Epidermal melanocyte (primary cell): ENCODE measurements around the gene PRRX2.
A peak's percentile ranks its signal among the peaks of the same experiment; 100 is the strongest.

ENCODE experiments used
- DNase-seq: peaks from one replicate; pipeline ENCODE4 v3.0.0; 2011; ENCODE audit warnings: low spot score; ENCODE audit not compliant: insufficient read length

Gene PRRX2

DNA sequence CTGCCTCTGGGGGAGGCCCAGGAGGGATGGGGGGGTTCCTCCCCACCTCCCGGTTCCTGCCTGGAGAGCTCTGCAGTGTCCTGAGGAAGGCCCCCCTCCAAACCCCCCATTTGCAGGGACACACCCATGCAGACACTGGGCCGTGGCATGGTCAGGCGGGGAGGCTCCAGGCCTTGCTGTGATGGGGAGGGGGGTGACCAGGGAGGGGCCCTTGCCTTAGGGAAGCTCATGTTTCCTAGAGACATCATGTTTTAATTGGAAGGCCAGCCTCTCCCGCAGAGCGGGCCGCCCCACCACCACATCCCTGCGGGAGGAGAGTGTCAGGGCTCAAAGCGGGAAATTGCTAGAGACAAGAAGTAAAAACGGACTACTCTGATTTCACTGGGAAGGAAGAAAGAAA lies 12.0 kb downstream of the PRRX2 start:
- DNase-seq, result no peak

GRCh38 chr9:129678844-129679243 lies 13.4 kb downstream of the PRRX2 start:
- no peak for DNase-seq

DNA sequence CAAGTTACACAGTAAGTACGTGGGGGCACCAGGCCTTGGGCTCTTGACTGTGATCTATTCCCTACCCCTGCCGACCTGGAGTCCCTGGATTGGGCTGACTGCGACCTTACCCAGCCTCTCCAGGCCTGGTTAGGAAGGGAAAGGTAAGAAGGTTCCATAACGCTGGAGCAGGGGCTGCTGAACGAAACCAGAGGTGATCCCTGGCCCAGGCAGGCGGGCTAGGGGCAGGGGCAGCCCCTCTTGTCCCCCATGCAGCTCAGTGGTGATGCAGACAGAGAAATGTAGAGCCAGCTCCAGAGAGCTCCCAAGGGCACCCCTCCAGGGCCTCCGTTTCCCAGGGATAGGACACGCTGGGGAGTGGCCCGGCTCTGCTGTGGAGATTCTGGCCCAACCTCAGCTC lies 14.1 kb downstream of the PRRX2 start:
- DNase-seq, result no peak

DNA sequence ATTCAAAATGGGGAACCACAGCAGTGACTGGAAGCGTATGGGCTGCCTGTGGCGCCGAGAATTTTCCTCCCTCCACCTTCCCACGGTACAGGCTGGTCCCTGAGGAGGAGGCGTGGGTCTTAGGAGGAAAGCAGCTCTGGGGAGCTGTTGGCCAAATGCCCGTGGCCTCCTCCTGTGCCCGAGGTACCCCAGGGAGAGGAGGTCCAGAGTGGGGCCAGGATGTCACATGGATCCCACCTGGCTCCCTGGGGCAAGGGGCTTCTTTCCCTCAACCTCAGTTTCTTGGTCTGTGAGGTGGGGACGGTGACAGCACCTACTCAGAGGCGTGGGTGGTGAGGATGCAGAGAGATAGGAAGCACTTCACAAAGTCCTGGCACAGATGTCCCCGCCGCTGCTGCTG lies 16.5 kb downstream of the PRRX2 start:
- no peak for DNase-seq

DNA sequence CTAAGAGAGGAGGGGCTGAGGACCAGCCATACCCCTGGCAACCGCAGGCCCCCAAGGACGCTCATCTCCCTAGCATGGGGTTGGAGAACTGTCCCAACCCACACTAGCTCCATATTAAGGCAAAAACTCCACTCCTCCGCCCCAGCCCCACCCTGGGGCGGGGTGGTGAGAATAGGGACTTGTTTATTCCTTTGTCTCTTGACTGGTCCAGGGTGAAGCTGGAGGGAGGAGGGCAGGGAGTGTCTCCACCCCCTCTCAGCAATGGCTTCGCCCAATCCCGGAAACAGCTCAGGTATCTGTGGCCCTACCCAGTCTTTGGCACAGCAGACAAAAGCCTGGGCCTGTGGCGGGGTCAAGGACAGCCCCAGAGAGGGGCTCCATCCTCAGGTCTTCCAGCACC lies 16.9 kb downstream of the PRRX2 start:
- DNase-seq, result no peak

DNA sequence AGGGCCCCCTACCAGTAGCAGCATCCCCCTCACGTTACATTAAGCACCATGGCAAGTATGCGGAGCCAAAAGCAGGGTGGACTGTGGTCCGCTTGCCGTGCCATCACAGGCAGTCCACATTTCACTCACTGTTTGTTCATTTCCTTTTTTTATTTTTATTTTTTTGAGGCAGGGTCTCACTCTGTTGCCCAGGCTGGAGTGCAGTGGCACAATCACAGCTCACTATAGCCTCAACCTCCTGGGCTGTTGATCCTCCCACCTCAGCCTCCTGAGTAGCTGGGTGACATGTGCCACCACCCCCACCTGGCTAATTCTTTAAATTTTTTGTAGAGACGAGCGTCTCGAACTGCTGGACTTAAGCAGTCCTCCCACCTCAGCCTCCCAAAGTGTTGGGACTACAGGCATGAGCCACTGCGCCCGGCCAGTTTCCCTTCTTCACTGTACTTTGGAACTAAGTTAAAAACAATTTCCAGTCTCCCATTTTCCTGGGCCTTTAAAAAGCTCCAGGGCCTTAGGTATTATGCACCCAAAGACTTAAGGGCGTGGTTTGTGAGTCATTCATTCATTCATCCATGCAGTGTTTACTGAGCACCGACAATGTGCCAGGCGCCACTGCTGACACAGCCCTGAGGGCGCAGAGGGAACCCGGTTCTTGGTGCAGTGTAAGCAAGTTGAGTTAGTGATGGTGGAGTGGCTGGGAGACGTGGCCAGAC lies 19.9 kb downstream of the PRRX2 start:
- DNase-seq, result no peak

DNA sequence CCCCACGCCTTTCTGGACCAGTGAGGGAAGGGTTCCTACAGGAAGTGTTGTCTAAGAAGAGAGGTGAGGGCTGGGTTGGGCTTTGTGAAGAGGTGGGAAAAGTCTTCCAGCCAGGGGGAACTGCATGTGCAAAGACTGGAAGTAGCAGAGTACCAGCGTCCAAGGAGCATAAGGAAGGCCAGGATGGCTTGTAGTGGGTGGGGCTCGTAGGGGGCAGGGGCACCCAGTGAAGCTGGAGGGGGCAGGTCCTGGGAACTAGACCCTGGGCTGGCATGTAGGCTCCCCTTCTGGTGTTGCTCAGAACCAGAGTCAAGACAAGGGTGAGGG lies 20.4 kb downstream of the PRRX2 start:
- DNase-seq, result no peak

GRCh38 chr9:129686736-129687135 lies 21.3 kb downstream of the PRRX2 start:
- no peak for DNase-seq

DNA sequence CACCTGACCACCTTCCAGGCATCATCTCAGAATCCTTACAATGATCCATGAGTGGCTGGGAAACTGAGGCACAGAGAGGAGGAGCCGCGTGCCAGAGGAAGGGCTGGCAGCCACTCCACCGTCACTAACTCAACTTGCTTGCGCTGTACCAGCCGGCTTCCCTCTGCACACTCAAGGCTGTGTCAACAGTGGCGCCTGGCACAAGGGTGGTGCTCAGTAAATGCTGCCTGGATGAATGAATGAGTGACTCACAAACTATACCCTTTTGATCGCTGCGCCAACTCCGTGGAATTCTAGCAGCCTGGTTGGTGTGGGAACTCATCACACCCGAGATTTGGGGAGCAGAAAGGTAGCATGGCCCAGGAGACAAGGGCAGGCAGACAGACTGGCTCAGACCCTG lies 21.9 kb downstream of the PRRX2 start:
- DNase-seq, result no peak

GRCh38 chr9:129688285-129689043 lies 23.0 kb downstream of the PRRX2 start:
- no peak for DNase-seq

- DNase-seq, result no peak
Measured at GRCh38 chr9:129692534-129692933, 27.1 kb downstream of the PRRX2 start.

DNA sequence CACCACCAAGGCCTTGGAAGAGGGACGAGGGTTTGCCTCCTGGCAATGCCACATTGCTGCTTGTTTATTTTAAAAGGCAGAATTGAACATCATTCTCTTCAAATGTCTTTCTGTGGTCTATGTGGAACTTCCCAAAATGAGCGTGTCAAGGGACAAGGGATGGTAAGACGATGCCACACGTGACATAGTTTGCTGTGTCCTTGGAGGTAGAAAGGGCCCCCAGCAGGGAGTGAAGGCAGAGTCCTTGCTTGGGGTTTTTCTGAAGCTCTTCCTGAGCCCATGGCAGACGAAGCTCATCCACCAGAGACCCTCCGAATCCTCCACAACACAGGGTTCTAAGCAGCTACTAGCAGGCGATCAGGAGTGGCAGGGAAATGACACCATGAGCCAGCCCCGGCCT lies 28.3 kb downstream of the PRRX2 start:
- DNase-seq, result no peak

GRCh38 chr9:129694243-129694646 lies 28.8 kb downstream of the PRRX2 start:
- no peak for DNase-seq

- DNase-seq, result no peak
Measured at GRCh38 chr9:129695870-129696269, 30.4 kb downstream of the PRRX2 start.

DNA sequence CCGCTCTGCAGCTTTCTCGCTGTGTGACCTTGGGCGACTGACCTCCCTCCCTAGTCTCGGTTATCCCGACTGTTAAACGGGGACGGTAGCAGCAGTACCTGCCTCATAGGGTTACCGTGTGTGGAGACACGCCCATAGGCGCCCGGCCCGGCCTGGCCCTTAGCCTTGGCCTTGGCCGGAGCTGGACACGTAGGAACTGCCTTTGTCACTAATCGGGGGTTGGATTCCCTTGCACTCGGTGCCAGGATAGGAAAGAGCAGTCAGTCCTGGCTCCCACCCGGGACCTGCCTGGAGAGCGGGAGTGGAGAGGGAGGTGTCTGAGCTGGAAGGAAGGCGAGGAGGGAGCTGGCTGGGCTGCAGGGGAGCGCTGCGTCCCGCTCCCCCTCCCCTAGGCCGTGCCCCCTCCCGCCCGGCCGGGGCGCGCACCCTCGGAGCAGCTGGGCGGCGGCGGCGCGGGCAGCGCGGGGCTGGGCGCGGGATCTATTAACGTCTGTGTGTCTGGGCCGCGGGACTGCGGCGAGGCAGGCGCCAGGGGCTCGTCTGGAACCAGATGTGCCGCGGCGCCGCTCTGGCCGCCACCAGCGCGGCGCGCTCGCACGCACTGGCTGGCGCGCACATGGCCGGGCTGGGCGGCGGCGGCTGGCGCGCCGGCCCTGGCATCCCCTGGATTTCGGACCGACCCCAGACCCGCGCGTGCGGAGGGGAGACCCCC lies 31.7 kb downstream of the PRRX2 start:
- peak; percentile 84 for DNase-seq

- no peak for DNase-seq
Measured at GRCh38 chr9:129697656-129698253, 32.3 kb downstream of the PRRX2 start.

GRCh38 chr9:129698254-129698757 lies 32.9 kb downstream of the PRRX2 start:
- DNase-seq, result no peak

- no peak for DNase-seq
Measured at GRCh38 chr9:129701054-129701453, 35.6 kb downstream of the PRRX2 start.

- DNase-seq, result no peak
Measured at GRCh38 chr9:129701549-129701948, 36.1 kb downstream of the PRRX2 start.

DNA sequence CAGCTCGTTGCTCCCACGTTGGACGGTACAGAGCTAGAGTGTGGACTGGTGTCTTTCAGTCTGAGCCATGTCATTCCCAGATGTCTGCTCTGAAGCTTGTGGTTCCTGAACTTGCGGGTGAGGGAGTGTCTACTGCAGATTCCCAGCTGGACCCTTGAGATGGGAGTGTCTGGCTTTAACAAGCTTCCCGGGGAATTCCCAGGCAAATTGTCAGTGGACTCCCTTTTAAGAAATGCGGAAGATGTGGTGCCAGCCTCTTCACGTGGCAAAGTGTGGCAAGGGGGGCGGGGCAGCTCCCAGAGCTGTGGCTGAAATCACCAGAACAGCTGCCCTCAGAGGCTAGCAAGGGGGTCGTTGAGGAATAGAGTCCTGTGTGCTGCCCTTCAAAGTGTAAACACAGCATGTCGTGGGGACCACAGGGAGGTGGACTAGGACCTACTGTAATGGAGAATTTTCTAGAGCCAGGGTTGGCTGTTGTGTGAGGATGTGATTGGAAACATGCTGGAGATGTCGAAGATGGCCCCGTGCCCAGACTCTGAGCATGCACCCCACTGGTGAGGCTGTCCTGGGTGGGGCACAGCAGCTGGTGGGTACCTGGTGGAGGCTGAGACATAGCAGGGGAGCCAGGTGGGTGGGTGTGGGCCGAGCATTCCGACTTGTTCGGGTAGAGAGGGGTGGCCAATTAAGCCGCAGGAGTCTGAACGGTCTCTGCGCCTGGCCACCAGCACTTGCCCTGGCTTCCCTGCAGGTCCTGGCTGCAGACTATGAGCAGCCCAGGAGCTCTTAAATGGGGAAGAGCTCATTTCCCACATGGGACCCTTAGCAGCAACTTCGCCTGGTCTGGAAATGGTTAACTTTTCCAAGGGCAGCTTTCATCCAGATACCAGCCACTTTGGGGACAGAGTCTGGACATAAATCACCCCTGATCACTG lies 37.4 kb downstream of the PRRX2 start:
- DNase-seq, result peak; percentile 89
